Common myeloid progenitor, CD34-positive (primary cell): Measurements from ENCODE around the gene TSPEAR.
"Not testable (repeated sequence)": the region's sequence is repeated elsewhere in the genome, so short reads cannot be mapped to it uniquely, and the experiment has no call there.

ENCODE experiments used
- CTCF ChIA-PET: fragments of 350-600 bp; sonication (Branson Sonifier 250); formaldehyde crosslinking; loops from one replicate; lab custom pipeline; 2021; ENCODE audit warnings: antibody characterized with exemption; lab: Charles Lee
- POLR2A ChIA-PET: fragments of 350-600 bp; sonication (Branson Sonifier 250); formaldehyde crosslinking; loops from one replicate; lab custom pipeline; 2021; ENCODE audit warnings: antibody characterized with exemption; lab: Charles Lee
- DNase-seq, 3 donors: peaks; one replicate each; pipeline versions ENCODE4 v3.0.0 to v3.0.0-alpha.2; 2013
- H3K27ac ChIP-seq, 2 experiments: 1 replicate in 1 of 2; 2 replicates in 1 of 2; pipeline ENCODE4 v1.7.0; 2013; ENCODE audit warnings: inconsistent platforms in 2 of 2, low read length in 2 of 2, mild to moderate bottlenecking in 2 of 2, low read depth in 1 of 2, moderate library complexity in 1 of 2; ENCODE audit not compliant: severe bottlenecking in 2 of 2, insufficient read depth in 1 of 2, poor library complexity in 1 of 2
- H3K27me3 ChIP-seq, 5 experiments: replicated peaks in 2 of 5; 1 replicate in 3 of 5; 2 replicates in 2 of 5; pipeline versions ENCODE4 v1.6.1 to v1.7.0; 2013; ENCODE audit warnings: low read length in 4 of 5, mild to moderate bottlenecking in 2 of 5, moderate library complexity in 2 of 5, inconsistent platforms in 1 of 5; ENCODE audit not compliant: insufficient read depth in 5 of 5, control insufficient read depth in 4 of 5
- H3K36me3 ChIP-seq, 4 experiments: 1 replicate in 2 of 4; 2 replicates in 2 of 4; pipeline versions ENCODE4 v1.6.1 to v1.7.0; 2013; ENCODE audit warnings: low read length in 3 of 4, control low read depth in 1 of 4, mild to moderate bottlenecking in 1 of 4; ENCODE audit not compliant: control insufficient read depth in 4 of 4, insufficient read depth in 4 of 4
- H3K4me1 ChIP-seq, 4 experiments: 1 replicate in 3 of 4; 2 replicates in 1 of 4; pipeline versions ENCODE4 v1.6.1 to v1.7.1; 2013; ENCODE audit warnings: low read length in 3 of 4, mild to moderate bottlenecking in 3 of 4, control low read depth in 1 of 4, inconsistent platforms in 1 of 4, moderate library complexity in 1 of 4; ENCODE audit not compliant: control insufficient read depth in 4 of 4, insufficient read depth in 4 of 4; ENCODE audit errors: control extremely low read depth in 1 of 4
- H3K4me3 ChIP-seq, 7 experiments: 1 replicate in 4 of 7; 2 replicates in 3 of 7; pipeline versions ENCODE4 v1.5.1 to v1.7.0; 2013; ENCODE audit warnings: mild to moderate bottlenecking in 7 of 7, low read length in 6 of 7, moderate library complexity in 6 of 7, inconsistent platforms in 2 of 7, low read depth in 2 of 7, control low read depth in 1 of 7; ENCODE audit not compliant: insufficient read depth in 4 of 7, control insufficient read depth in 1 of 7; ENCODE audit errors: extremely low read depth in 1 of 7
- H3K9me3 ChIP-seq, 5 experiments: 1 replicate in 4 of 5; 2 replicates in 1 of 5; pipeline versions ENCODE4 v1.6.1 to v1.7.1; 2013; ENCODE audit warnings: low read length in 4 of 5, mild to moderate bottlenecking in 2 of 5, inconsistent platforms in 1 of 5, low read depth in 1 of 5, moderate library complexity in 1 of 5; ENCODE audit not compliant: control insufficient read depth in 4 of 5, insufficient read depth in 2 of 5; ENCODE audit errors: control extremely low read depth in 1 of 5
- WGBS: methylation state at CpG from one replicate; pipeline ENCODE4 v1.1.5; 2013; ENCODE audit not compliant: insufficient coverage; 5-methylcytosine and 5-hydroxymethylcytosine counted together

TSPEAR gene

GRCh38 chr21:44606495-44606894 lies 104.9 kb downstream of the TSPEAR start:
- H3K27ac ChIP-seq = no peak overlapping the region
- 83% methylated on average over 2 of the region's 4 CpGs for WGBS
- ChIA-PET CTCF (no interaction called here), POLR2A (no interaction called here)
- H3K36me3 ChIP-seq = no peaks in the 10 kb centered on the region
- no peaks in the 10 kb centered on the region for H3K4me1 ChIP-seq
- DNase-seq = no peak
- peaks cover 0 to 31% (median 8%) of the 10 kb centered on the region in 5 experiments for H3K9me3 ChIP-seq
- no peak overlapping the region for H3K4me3 ChIP-seq
- peaks cover 0 to 13% (median 5%) of the 10 kb centered on the region in 5 experiments for H3K27me3 ChIP-seq

GRCh38 chr21:44603911-44604310 lies 107.5 kb downstream of the TSPEAR start:
- H3K9me3 ChIP-seq = peaks cover 0 to 15% (median 3%) of the 10 kb centered on the region in 5 experiments
- H3K36me3 ChIP-seq = no peaks in the 10 kb centered on the region
- no peak overlapping the region for H3K4me3 ChIP-seq
- 94% methylated on average over 5 of the region's 8 CpGs for WGBS
- no peaks in the 10 kb centered on the region for H3K4me1 ChIP-seq
- ChIA-PET CTCF (no interaction called here), POLR2A (no interaction called here)
- DNase-seq = no peak
- no peak overlapping the region for H3K27ac ChIP-seq
- peaks cover 0 to 16% (median 5%) of the 10 kb centered on the region in 5 experiments for H3K27me3 ChIP-seq

- H3K4me3 ChIP-seq = no peak overlapping the region
- H3K9me3 ChIP-seq = peaks cover 0 to 15% (median 3%) of the 10 kb centered on the region in 5 experiments
- H3K27ac ChIP-seq = no peak overlapping the region
- ChIA-PET CTCF (no interaction called here), POLR2A (no interaction called here)
- H3K4me1 ChIP-seq = no peaks in the 10 kb centered on the region
- H3K36me3 ChIP-seq = no peaks in the 10 kb centered on the region
- H3K27me3 ChIP-seq = peaks cover 0 to 16% (median 5%) of the 10 kb centered on the region in 5 experiments
- WGBS = 57% methylated on average over 14 of the region's 17 CpGs
- DNase-seq = no peak
Observed at GRCh38 chr21:44603109-44603875, 108.1 kb downstream of the TSPEAR start.

GRCh38 chr21:44602463-44602850 lies 108.9 kb downstream of the TSPEAR start:
- Histone ChIP-seq H3K4me3 (no peak overlapping the region), H3K27ac (no peak overlapping the region), H3K4me1 (no peaks in the 10 kb centered on the region), H3K9me3 (peaks cover 0 to 15% (median 3%) of the 10 kb centered on the region in 5 experiments), H3K27me3 (peaks cover 0 to 19% (median 5%) of the 10 kb centered on the region in 5 experiments), H3K36me3 (no peaks in the 10 kb centered on the region)
- DNase-seq = no peak
- ChIA-PET CTCF (no interaction called here), POLR2A (no interaction called here)
- 92% methylated on average over 20 of the region's 21 CpGs for WGBS

- no peak overlapping the region for H3K27ac ChIP-seq
- DNase-seq = no peak
- CTCF ChIA-PET = no interaction called here
- 89% methylated on average over 18 of the region's 23 CpGs for WGBS
- H3K27me3 ChIP-seq = peaks cover 0 to 19% (median 5%) of the 10 kb centered on the region in 5 experiments
- no peak overlapping the region for H3K4me3 ChIP-seq
- H3K9me3 ChIP-seq = peaks cover 0 to 15% (median 3%) of the 10 kb centered on the region in 5 experiments
- H3K36me3 ChIP-seq = no peaks in the 10 kb centered on the region
- POLR2A ChIA-PET = no interaction called here
- no peaks in the 10 kb centered on the region for H3K4me1 ChIP-seq
Observed at GRCh38 chr21:44601596-44602462, 109.5 kb downstream of the TSPEAR start.

- H3K4me3 ChIP-seq, H3K4me1 ChIP-seq, H3K27ac ChIP-seq, H3K36me3 ChIP-seq, CTCF ChIA-PET, POLR2A ChIA-PET, DNase-seq: not testable (repeated sequence)
- Histone ChIP-seq H3K9me3 (peaks cover 0 to 13% (median 3%) of the 10 kb centered on the region in 5 experiments), H3K27me3 (peaks cover 0 to 19% (median 6%) of the 10 kb centered on the region in 5 experiments)
- WGBS = 90% methylated on average over 9 of the region's 10 CpGs
Observed at GRCh38 chr21:44601091-44601490, 110.3 kb downstream of the TSPEAR start.
